Endothelial cell of umbilical vein (primary cell): ENCODE results near the gene ZC2HC1B. TPM values are rescaled to one million over a fixed set of nuclear protein-coding genes. Genes with fewer than 3 reads are reported as not detected.

Source experiments
- BruUV-seq: library from RNA; stranded (reverse); fragments of 400-500 nt; replicated peaks from 2 replicates; lab custom pipeline; 2021; lab: Mats Ljungman, UMichigan
- CTCF ChIA-PET: fragments of 300-600, 350-600 bp; sonication (Branson Sonifier 250); formaldehyde crosslinking; loops from one replicate; lab custom pipeline; 2021; ENCODE audit warnings: antibody characterized with exemption, inconsistent platforms; lab: Charles Lee
- POLR2A ChIA-PET: fragments of 300-600, 350-600 bp; sonication (Branson Sonifier 250); formaldehyde crosslinking; loops from one replicate; lab custom pipeline; 2021; ENCODE audit warnings: antibody characterized with exemption, inconsistent platforms; lab: Charles Lee
- DNase-seq: peaks from one replicate; pipeline ENCODE4 v3.0.0-alpha.2; 2011; ENCODE audit warnings: low read depth, low spot score
- FAIRE-seq: peaks from 2 replicates; lab custom pipeline; 2011; peaks lifted over from hg19 to GRCh38; lab: Jason Lieb, UNC
- H2AFZ ChIP-seq: 2 replicates; pipeline ENCODE4 v1.6.0; 2012; ENCODE audit warnings: low read depth, low read length, control low read depth, inconsistent platforms
- H3K27ac ChIP-seq: 2 replicates; pipeline ENCODE4 v1.5.1; 2011; ENCODE audit warnings: low read depth, mild to moderate bottlenecking, control low read depth, low read length, moderate library complexity; ENCODE audit not compliant: insufficient read depth
- H3K27me3 ChIP-seq, 2 experiments: 2 replicates each; pipeline versions ENCODE4 v1.6.0 to v1.6.1; 2011; ENCODE audit warnings: low read length in 2 of 2, mixed read lengths in 1 of 2; ENCODE audit not compliant: control insufficient read depth in 2 of 2, insufficient read depth in 2 of 2
- H3K36me3 ChIP-seq, 2 experiments: 2 replicates in 1 of 2; 3 replicates in 1 of 2; pipeline ENCODE4 v1.5.1; 2011; ENCODE audit warnings: low read length in 2 of 2, mild to moderate bottlenecking in 1 of 2, moderate library complexity in 1 of 2; ENCODE audit not compliant: control insufficient read depth in 2 of 2, insufficient read depth in 2 of 2; ENCODE audit errors: extremely low read depth in 1 of 2
- H3K4me1 ChIP-seq: 3 replicates; pipeline ENCODE4 v1.5.1; 2011; ENCODE audit warnings: mild to moderate bottlenecking, low read length; ENCODE audit not compliant: control insufficient read depth, insufficient read depth; ENCODE audit errors: extremely low read depth
- H3K4me2 ChIP-seq: 2 replicates; pipeline ENCODE4 v1.6.1; 2011; ENCODE audit warnings: low read length, control low read depth, mixed read lengths; ENCODE audit not compliant: insufficient read depth
- H3K4me3 ChIP-seq, 3 experiments: fragments of 200-600 bp in 1 of 3; sonication (generic), shearing (Covaris generic) in 1 of 3; replicated peaks in 1 of 3; 2 replicates each; pipeline ENCODE4 v1.5.1; 2011 to 2016; ENCODE audit warnings: control low read depth in 3 of 3, low read length in 3 of 3, mild to moderate bottlenecking in 2 of 3, inconsistent platforms in 1 of 3, low read depth in 1 of 3, moderate library complexity in 1 of 3; ENCODE audit not compliant: insufficient read depth in 1 of 3
- H3K79me2 ChIP-seq: 2 replicates; pipeline ENCODE4 v1.6.0; 2012; ENCODE audit warnings: low read length, inconsistent platforms; ENCODE audit not compliant: control insufficient read depth, insufficient read depth
- H3K9ac ChIP-seq: replicated peaks from 2 replicates; pipeline ENCODE3; 2011; ENCODE audit warnings: low read length, control low read depth; ENCODE audit not compliant: insufficient read depth; ENCODE audit errors: extremely low read depth
- H3K9me1 ChIP-seq: replicated peaks from 3 replicates; pipeline ENCODE4 v1.6.0; 2011; ENCODE audit warnings: mild to moderate bottlenecking, low read length; ENCODE audit not compliant: control insufficient read depth, insufficient read depth; ENCODE audit errors: extremely low read depth
- H3K9me3 ChIP-seq: replicated peaks from 2 replicates; pipeline ENCODE4 v1.5.1; 2012; ENCODE audit warnings: low read length, inconsistent platforms; ENCODE audit not compliant: control insufficient read depth, insufficient read depth
- H4K20me1 ChIP-seq: replicated peaks from 2 replicates; pipeline ENCODE3; 2011; ENCODE audit warnings: mild to moderate bottlenecking, low read length; ENCODE audit not compliant: control insufficient read depth, insufficient read depth; ENCODE audit errors: extremely low read depth
- CTCF ChIP-seq, 2 donors: IDR thresholded peaks; 1 replicate in 1 of 2; 2 replicates in 1 of 2; pipeline ENCODE4 v1.5.1; 2011; ENCODE audit warnings: low read length in 2 of 2, mild to moderate bottlenecking in 2 of 2, moderate library complexity in 2 of 2, control low read depth in 1 of 2, inconsistent platforms in 1 of 2, low read depth in 1 of 2; ENCODE audit not compliant: insufficient read depth in 1 of 2; ENCODE audit errors: extremely low read depth in 1 of 2
- EZH2 ChIP-seq: IDR thresholded peaks from 2 replicates; pipeline ENCODE4 v1.6.1; 2012; ENCODE audit warnings: borderline replicate concordance, low read depth, mild to moderate bottlenecking, moderate library complexity, low read length, inconsistent platforms; ENCODE audit not compliant: severe bottlenecking
- FOS ChIP-seq: IDR thresholded peaks from 2 replicates; pipeline ENCODE4 v1.6.1; 2011; ENCODE audit warnings: mild to moderate bottlenecking, low read length, moderate library complexity, borderline replicate concordance; ENCODE audit not compliant: insufficient read depth
- GATA2 ChIP-seq: IDR thresholded peaks from 2 replicates; pipeline ENCODE4 v1.7.0; 2011; ENCODE audit warnings: low read depth, mild to moderate bottlenecking, moderate library complexity, mixed read lengths, low read length; ENCODE audit not compliant: insufficient read length, insufficient read depth
- JUN ChIP-seq: IDR thresholded peaks from 2 replicates; pipeline ENCODE4 v1.6.1; 2011; ENCODE audit warnings: borderline replicate concordance, low read depth; ENCODE audit not compliant: insufficient read length, insufficient read depth
- MAX ChIP-seq: IDR thresholded peaks from 2 replicates; pipeline ENCODE4 v1.6.1; 2011; ENCODE audit not compliant: insufficient read depth, insufficient read length
- MYC ChIP-seq: IDR thresholded peaks from one replicate; pipeline ENCODE4 v1.6.1; 2011; ENCODE audit warnings: mild to moderate bottlenecking, low read depth, low read length
- POLR2A ChIP-seq: IDR thresholded peaks from 2 replicates; pipeline ENCODE4 v1.6.1; 2012; ENCODE audit warnings: low read depth, mild to moderate bottlenecking, control low read depth, low read length
- POLR2AphosphoS5 ChIP-seq: IDR thresholded peaks from 2 replicates; pipeline ENCODE4 v1.6.1; 2012; ENCODE audit warnings: low read depth, mild to moderate bottlenecking, control low read depth, low read length, moderate library complexity; ENCODE audit not compliant: insufficient read depth
- dilution Hi-C: fragments of 300-500 bp; cut with MboI; formaldehyde crosslinking; loops from one replicate; pipeline ENCODE4 v1.15.0; 2019; ENCODE audit warnings: low sequenced_read_pairs; ENCODE audit not compliant: extremely low pct_ligation_motif_present
- intact Hi-C: fragments of 100-400 bp; cut with micrococcal nuclease; formaldehyde crosslinking; loops from one replicate; pipeline ENCODE4 v1.10.0; 2022
- polyA plus RNA-seq, 4 experiments: library from polyadenylated mRNA; depleted of rRNA in 3 of 4; stranded (reverse) in 3 of 4; unstranded in 1 of 4; fragments of >200 nt; gene quantifications; 2 replicates each; pipeline versions ENCODE4 v1.2.1 to v1.2.3, GENCODE V29; 2011 to 2012; ENCODE audit warnings: missing spikeins in 1 of 4
- total RNA-seq: library from RNA; stranded (reverse); gene quantifications from 2 replicates; pipeline ENCODE4 v1.2.3, GENCODE V29; 2021

The ZC2HC1B gene
- total and polyA plus RNA-seq, 2 donors (not counting 3 experiments of a cell fraction or from before 2014, with no cell fraction given) = not detected

GRCh38 chr6:143885116-143885515 lies 20.8 kb downstream of the ZC2HC1B start:
- Histone ChIP-seq H3K36me3 (no peaks in the 10 kb centered on the region), H4K20me1 (no peaks in the 10 kb centered on the region), H3K27me3 (peaks cover 0 to 2% of the 10 kb centered on the region in 2 experiments), H3K9me1 (no peaks in the 10 kb centered on the region), H3K79me2 (no peaks in the 10 kb centered on the region), H2AFZ (no peak overlapping the region), H3K9ac (no peak overlapping the region), H3K4me1 (no peaks in the 10 kb centered on the region), H3K27ac (no peak overlapping the region), H3K4me3 (no peak overlapping the region), H3K9me3 (no peaks in the 10 kb centered on the region), H3K4me2 (no peak overlapping the region)
- no TSS peak for BruUV-seq
- intact Hi-C loops (no loop called here), dilution Hi-C loops (no loop called here)
- ChIA-PET POLR2A (interaction anchor here (0.6 kb wide), 1 partner anchor 164 kb away, joined by 3 read pairs; no protein-coding TSS in a partner anchor), CTCF (interaction anchor here (1.0 to 1.5 kb wide), 3 partner anchors 11 to 55 kb away, joined by 3 to 4 read pairs (median 3); no protein-coding TSS in a partner anchor)
- TF ChIP-seq FOS = no peak
- no peak for TF ChIP-seq CTCF (IDR thresholded peaks at IDR 0.05; ENCODE audit: extremely low read depth in 1 of 2, insufficient read depth in 1 of 2, low read depth in 1 of 2, low read length in 2 of 2)
- TF ChIP-seq GATA2 = no peak
- no peak for TF ChIP-seq MAX
- no peak for TF ChIP-seq EZH2
- TF ChIP-seq JUN = no peak
- TF ChIP-seq MYC = no peak
- TF ChIP-seq POLR2AphosphoS5 = no peak
- TF ChIP-seq POLR2A = no peak
- FAIRE-seq (no peak), DNase-seq (no peak)
